ENCODE data around the gene CPNE7. TPM values are rescaled to one million over a fixed set of nuclear protein-coding genes. Genes with fewer than 3 reads are reported as not detected.

CPNE7 gene
- total and polyA plus RNA-seq, 9 of the 15 experiments (the other 6 are each of a cell fraction or from before 2014, with no cell fraction given), result 0.30 to 73.4 (median 32.7) TPM

GRCh38 chr16:89564476-89565255 lies 10.9 kb upstream of the CPNE7 start (continued):
- peak in 1 of 2 experiments; percentile 35; a peak in 1 of 4 replicates for TF ChIP-seq SIN3A (IDR thresholded peaks at IDR 0.05; ENCODE audit: borderline replicate concordance in 2 of 2, control insufficient read depth in 1 of 2, low read depth in 2 of 2, low read length in 2 of 2)
- TF ChIP-seq ZNF609 (CRISPR knock-in tag; IDR thresholded peaks at IDR 0.05; ENCODE audit: borderline replicate concordance), result no peak
- no peak for TF ChIP-seq DACH1 (IDR thresholded peaks at IDR 0.05; ENCODE audit: partially characterized antibody)
- no peak for TF ChIP-seq CREB5 (CRISPR knock-in tag; IDR thresholded peaks at IDR 0.05)
- no peak for TF ChIP-seq ZNF75A (CRISPR knock-in tag; IDR thresholded peaks at IDR 0.05)
- peak; percentile 36 for TF ChIP-seq POLR2AphosphoS5 (IDR thresholded peaks at IDR 0.05; ENCODE audit: control insufficient read depth, insufficient read depth, low read depth, low read length)
- no peak; the same call in 1 of the 2 replicates for TF ChIP-seq GABPB1 (CRISPR knock-in tag; IDR thresholded peaks at IDR 0.05)
- no peak for TF ChIP-seq PHTF2 (CRISPR knock-in tag; IDR thresholded peaks at IDR 0.05)
- TF ChIP-seq FOS (IDR thresholded peaks at IDR 0.05; ENCODE audit: extremely low read depth, insufficient read length), result no peak
- TF ChIP-seq ZNF143 (CRISPR knock-in tag; IDR thresholded peaks at IDR 0.05), result 0 out of 2 replicates have a peak, but pooled peaks have one; percentile 28
- TF ChIP-seq SMARCE1 (IDR thresholded peaks at IDR 0.05), result no peak
- peak; percentile 66 for TF ChIP-seq BHLHE40 (IDR thresholded peaks at IDR 0.05; ENCODE audit: low read length)
- no peak for TF ChIP-seq MEF2A (IDR thresholded peaks at IDR 0.05; ENCODE audit: control insufficient read depth, low read depth, low read length)
- no peak for TF ChIP-seq CBX2 (IDR thresholded peaks at IDR 0.05; ENCODE audit: insufficient read depth, low read length, poor library complexity, severe bottlenecking)
- TF ChIP-seq ZNF280B (CRISPR knock-in tag; IDR thresholded peaks at IDR 0.05), result no peak
- no peak for TF ChIP-seq EWSR1 (IDR thresholded peaks at IDR 0.05; ENCODE audit: borderline replicate concordance, low read depth, partially characterized antibody)
- peak; percentile 41; the same call in 1 of the 2 replicates for TF ChIP-seq ZBTB7A (IDR thresholded peaks at IDR 0.05; ENCODE audit: borderline replicate concordance, control insufficient read depth, low read depth, low read length)

Measured in K562 (cell line).